ENCODE measurements around the gene CCDC194.

DNA sequence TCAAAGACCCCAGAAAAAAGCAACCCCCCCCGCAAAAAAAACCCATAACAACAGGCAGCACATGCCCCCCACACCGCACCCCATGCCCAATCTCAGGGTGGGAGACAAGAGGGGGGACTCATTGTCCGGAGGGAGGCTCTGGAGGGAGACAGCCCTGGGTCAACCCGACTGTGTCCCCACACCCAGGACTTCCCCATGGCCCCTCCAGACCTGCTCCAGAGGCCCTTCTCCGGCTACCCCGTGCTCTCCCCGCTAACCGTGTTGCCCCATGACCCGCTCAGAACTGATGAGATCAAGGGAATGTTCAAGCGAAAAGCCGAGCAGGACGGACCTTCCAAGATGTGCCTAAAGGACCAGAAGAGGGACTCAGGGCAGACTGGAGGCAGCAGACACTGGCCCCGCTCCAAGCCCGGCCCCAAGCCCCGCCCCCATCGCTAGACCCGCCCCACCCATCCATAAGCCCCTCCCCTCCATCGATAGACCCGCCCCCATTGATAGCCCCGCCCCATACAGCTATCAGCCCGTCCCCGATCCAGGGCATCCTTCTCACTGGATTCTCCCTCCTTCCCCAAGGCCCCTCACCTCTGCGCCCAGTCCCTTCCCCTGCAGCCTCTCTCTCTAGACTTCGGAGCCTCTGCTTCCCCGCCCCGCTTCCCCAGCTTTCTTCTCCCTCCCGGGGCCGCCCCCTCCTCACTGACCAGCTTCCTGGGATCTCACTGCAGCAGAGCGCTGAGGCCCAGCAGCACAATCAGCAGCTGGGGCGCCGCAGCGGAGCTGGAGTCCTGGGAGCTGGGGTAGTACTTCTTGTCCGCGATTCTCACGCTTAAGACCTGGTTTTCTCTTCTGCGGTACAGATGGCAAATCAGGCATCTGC is 9.2 kb upstream of the CCDC194 start:
- TF ChIP-seq, protein P1, sequence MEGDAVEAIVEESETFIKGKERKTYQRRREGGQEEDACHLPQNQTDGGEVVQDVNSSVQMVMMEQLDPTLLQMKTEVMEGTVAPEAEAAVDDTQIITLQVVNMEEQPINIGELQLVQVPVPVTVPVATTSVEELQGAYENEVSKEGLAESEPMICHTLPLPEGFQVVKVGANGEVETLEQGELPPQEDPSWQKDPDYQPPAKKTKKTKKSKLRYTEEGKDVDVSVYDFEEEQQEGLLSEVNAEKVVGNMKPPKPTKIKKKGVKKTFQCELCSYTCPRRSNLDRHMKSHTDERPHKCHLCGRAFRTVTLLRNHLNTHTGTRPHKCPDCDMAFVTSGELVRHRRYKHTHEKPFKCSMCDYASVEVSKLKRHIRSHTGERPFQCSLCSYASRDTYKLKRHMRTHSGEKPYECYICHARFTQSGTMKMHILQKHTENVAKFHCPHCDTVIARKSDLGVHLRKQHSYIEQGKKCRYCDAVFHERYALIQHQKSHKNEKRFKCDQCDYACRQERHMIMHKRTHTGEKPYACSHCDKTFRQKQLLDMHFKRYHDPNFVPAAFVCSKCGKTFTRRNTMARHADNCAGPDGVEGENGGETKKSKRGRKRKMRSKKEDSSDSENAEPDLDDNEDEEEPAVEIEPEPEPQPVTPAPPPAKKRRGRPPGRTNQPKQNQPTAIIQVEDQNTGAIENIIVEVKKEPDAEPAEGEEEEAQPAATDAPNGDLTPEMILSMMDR (IDR thresholded peaks at IDR 0.05): no peak
- TF ChIP-seq POLR2A (IDR thresholded peaks at IDR 0.05): no peak

Measured in stomach (tissue), 4 donors.